ENCODE data around the gene WDR45. TPM values are rescaled to one million over a fixed set of nuclear protein-coding genes. Genes with fewer than 3 reads are reported as not detected.
"Not testable (repeated sequence)": the region's sequence is repeated elsewhere in the genome, so short reads cannot be mapped to it uniquely, and the experiment has no call there.

WDR45 gene
- total RNA-seq (2014; rRNA removed; shearing (Covaris generic)) (32.4 and 37.6 TPM in 2 replicates), total RNA-seq (2022) (46.2 and 48.7 TPM in 2 replicates), Bru-seq, nascent RNA (percentile 60 among the genes with signal in this experiment), BruChase-seq, experiment 1, labeled RNA remaining after a 6-hour chase (percentile 82 among the genes with signal in this experiment), BruChase-seq, experiment 2, labeled RNA remaining after a 2-hour chase (percentile 66 among the genes with signal in this experiment)
- long read RNA-seq, transcript WDR45-207 (11 exons, 1,639 nt) = major isoform, 17 of 73 reads
- long read RNA-seq, partial matches to known transcripts = 12 of 73 reads
- long read RNA-seq, other reads (novel, unspliced or antisense) = 38 of 73 reads

DNA sequence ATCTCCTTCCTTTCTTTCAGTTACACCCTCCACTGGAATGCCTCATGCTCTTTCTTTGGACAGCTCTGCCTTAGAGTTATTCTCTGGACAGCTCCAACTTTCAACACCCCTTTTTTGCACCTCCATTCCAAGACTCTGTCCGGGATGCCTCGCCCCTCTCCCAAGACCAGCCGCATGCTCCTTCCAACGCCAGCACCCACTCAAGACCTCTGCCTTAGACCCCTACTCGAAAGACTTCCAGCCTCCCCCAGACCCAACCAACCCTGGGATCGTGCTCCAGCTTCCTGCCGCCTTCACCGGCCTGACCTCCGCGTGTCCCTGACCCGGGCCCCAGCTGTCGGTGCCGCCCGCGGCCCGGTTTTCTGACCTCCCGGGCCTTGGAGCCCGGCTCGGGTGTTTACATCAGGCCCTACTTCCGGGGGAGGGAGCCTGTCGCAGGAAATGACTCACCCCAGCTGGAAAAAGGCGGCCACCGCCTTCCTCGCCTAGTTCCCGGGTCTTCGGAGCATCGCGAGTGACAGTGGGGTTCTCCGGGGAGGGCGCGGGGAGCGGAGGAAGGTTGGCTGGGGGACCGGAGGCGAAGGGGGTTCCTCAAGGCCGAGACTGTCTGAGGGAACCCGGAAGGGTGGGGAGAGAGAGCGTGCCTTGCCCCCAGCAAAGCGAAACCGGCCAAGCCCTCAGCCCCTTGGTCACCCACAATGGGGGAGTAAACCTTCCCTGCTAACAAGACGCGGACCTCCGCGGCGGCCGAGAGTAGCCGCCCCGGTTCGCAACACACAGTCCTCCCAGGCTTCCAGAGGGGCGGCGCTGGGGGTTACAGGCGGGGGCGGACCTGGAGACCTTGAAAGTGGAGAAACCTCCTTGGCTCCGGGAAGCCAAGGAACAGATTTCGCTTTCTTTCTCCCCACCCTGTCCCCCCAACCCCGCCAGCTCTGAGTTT is at the start of gene WDR45:
TSS of gene WDR45 (minus strand) at position 399 of the 940 bp plus-strand sequence. CDS start 1,792 bp downstream, outside the sequence.
- Histone ChIP-seq H4K20me1 (ENCODE audit: insufficient read depth, low read length) (no peaks in the 10 kb centered on the region), H3K79me2 (ENCODE audit: insufficient read depth, low read depth, low read length) (no peaks in the 10 kb centered on the region), H3K4me2 (ENCODE audit: low read length) (peak within 1 kb of the TSS; percentile 89), H3K4me1 (ENCODE audit: insufficient read depth, low read length, poor library complexity, severe bottlenecking) (peaks cover 4% of the 10 kb centered on the region), H3K9me2 (ENCODE audit: insufficient read depth, low read length) (no peaks in the 10 kb centered on the region), H2AFZ (ENCODE audit: low read length) (peak within 1 kb of the TSS; percentile 79), H3K27ac (ENCODE audit: low read depth, low read length, poor library complexity, severe bottlenecking) (peak within 1 kb of the TSS; percentile 54), H3K36me3 (ENCODE audit: insufficient read depth, low read length) (no peaks in the 10 kb centered on the region), H3K4me3 (ENCODE audit: low read depth, low read length, poor library complexity, severe bottlenecking) (peak within 1 kb of the TSS; percentile 80), H3K9me3 (ENCODE audit: low read length) (no peaks in the 10 kb centered on the region)
- intact Hi-C loops (cut with micrococcal nuclease; ENCODE audit: unreplicated experiment) = no loop called here
- peak; percentile 64 for DNase-seq (ENCODE audit: low spot score)
- ChIA-PET POLR2A (interaction anchor here (0.6 to 0.7 kb wide), 5 partner anchors 17 to 829 kb away, joined by 3 to 10 read pairs (median 3); partner anchors contain the start of gene SLC35A2), CTCF (ENCODE audit: unreplicated experiment) (interaction anchor here (0.6 kb wide), 1 partner anchor 78 kb away, joined by 3 read pairs; the partner anchor contains the start of gene GRIPAP1)
- TF ChIP-seq, protein P1, sequence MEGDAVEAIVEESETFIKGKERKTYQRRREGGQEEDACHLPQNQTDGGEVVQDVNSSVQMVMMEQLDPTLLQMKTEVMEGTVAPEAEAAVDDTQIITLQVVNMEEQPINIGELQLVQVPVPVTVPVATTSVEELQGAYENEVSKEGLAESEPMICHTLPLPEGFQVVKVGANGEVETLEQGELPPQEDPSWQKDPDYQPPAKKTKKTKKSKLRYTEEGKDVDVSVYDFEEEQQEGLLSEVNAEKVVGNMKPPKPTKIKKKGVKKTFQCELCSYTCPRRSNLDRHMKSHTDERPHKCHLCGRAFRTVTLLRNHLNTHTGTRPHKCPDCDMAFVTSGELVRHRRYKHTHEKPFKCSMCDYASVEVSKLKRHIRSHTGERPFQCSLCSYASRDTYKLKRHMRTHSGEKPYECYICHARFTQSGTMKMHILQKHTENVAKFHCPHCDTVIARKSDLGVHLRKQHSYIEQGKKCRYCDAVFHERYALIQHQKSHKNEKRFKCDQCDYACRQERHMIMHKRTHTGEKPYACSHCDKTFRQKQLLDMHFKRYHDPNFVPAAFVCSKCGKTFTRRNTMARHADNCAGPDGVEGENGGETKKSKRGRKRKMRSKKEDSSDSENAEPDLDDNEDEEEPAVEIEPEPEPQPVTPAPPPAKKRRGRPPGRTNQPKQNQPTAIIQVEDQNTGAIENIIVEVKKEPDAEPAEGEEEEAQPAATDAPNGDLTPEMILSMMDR (conservative IDR thresholded peaks at IDR 0.05; ENCODE audit: low read length) = no peak
- TF ChIP-seq EZH2phosphoT487 (IDR thresholded peaks at IDR 0.05; ENCODE audit: borderline replicate concordance, low read depth, low read length) = no peak
- TSS peak; percentile 76 for BruUV-seq (replicated peaks)

- no peak for DNase-seq (ENCODE audit: low spot score)
- Histone ChIP-seq H3K9me3 (ENCODE audit: low read length) (no peaks in the 10 kb centered on the region), H3K27ac (ENCODE audit: low read depth, low read length, poor library complexity, severe bottlenecking) (no peak overlapping the region), H4K20me1 (ENCODE audit: insufficient read depth, low read length) (no peaks in the 10 kb centered on the region), H2AFZ (ENCODE audit: low read length) (no peak overlapping the region), H3K9me2 (ENCODE audit: insufficient read depth, low read length) (no peaks in the 10 kb centered on the region), H3K4me3 (ENCODE audit: low read depth, low read length, poor library complexity, severe bottlenecking) (no peak overlapping the region), H3K36me3 (ENCODE audit: insufficient read depth, low read length) (no peaks in the 10 kb centered on the region), H3K4me2 (ENCODE audit: low read length) (no peak overlapping the region), H3K4me1 (ENCODE audit: insufficient read depth, low read length, poor library complexity, severe bottlenecking) (no peaks in the 10 kb centered on the region), H3K79me2 (ENCODE audit: insufficient read depth, low read depth, low read length) (no peaks in the 10 kb centered on the region)
- ChIA-PET CTCF (ENCODE audit: unreplicated experiment) (no interaction called here), POLR2A (no interaction called here)
- BruUV-seq (replicated peaks) = no TSS peak
- intact Hi-C loops (cut with micrococcal nuclease; ENCODE audit: unreplicated experiment) = loop anchor here (10.0 kb wide), 1 partner anchor 135 kb away; the partner anchor contains the start of genes FOXP3 and PPP1R3F
- TF ChIP-seq EZH2phosphoT487 (IDR thresholded peaks at IDR 0.05; ENCODE audit: borderline replicate concordance, low read depth, low read length) = no peak
- TF ChIP-seq, protein P1 (conservative IDR thresholded peaks at IDR 0.05; ENCODE audit: low read length) = no peak
Measured at GRCh38 chrX:49129427-49129826, 49.7 kb upstream of the WDR45 start.

DNA sequence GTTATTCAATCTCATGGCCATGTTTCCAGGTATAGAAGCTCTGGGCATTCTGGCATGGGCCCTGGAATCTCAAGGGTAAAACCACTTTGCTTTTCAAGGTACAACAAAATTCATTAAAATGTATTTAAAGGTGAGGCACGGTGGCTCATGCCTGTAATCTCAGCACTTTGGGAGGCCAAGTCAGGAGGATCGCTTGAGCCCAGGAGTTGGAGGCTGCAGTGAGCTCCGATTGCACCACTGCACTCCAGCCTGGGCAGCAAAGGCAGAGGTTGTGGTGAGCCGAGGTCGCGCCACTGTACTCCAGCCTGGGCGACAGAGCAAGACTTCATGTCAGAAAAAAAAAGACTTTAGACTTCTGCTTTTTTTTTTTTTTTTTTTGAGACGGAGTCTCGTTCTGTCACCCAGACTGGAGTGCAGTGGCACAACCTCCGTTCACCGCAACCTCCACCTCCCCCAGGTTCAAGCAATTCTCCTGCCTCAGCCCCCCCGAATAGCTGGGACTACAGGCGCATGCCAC is 48.1 kb upstream of the WDR45 start:
- H2AFZ ChIP-seq (ENCODE audit: low read length); H3K9me3 ChIP-seq (ENCODE audit: low read length); H3K4me3 ChIP-seq (ENCODE audit: low read depth, low read length, poor library complexity, severe bottlenecking); H3K79me2 ChIP-seq (ENCODE audit: insufficient read depth, low read depth, low read length); H3K4me1 ChIP-seq (ENCODE audit: insufficient read depth, low read length, poor library complexity, severe bottlenecking); H3K4me2 ChIP-seq (ENCODE audit: low read length); DNase-seq (ENCODE audit: low spot score); H3K36me3 ChIP-seq (ENCODE audit: insufficient read depth, low read length); H3K9me2 ChIP-seq (ENCODE audit: insufficient read depth, low read length); BruUV-seq (replicated peaks); H4K20me1 ChIP-seq (ENCODE audit: insufficient read depth, low read length); POLR2A ChIA-PET; CTCF ChIA-PET (ENCODE audit: unreplicated experiment); H3K27ac ChIP-seq (ENCODE audit: low read depth, low read length, poor library complexity, severe bottlenecking): not testable (repeated sequence)
- intact Hi-C loops (cut with micrococcal nuclease; ENCODE audit: unreplicated experiment) = loop anchor here (10.0 kb wide), 1 partner anchor 137 kb away; the partner anchor contains the start of genes FOXP3 and PPP1R3F
